NCI-H446 (cell line): ENCODE results near the gene ARFIP1.
"Not testable (repeated sequence)": the region's sequence is repeated elsewhere in the genome, so short reads cannot be mapped to it uniquely, and the experiment has no call there.

Source experiments
- DNase-seq, 2 experiments: peaks; one replicate each; lab custom pipeline; 2025; lab: John Stamatoyannopoulos, UW

ARFIP1 gene

GRCh38 chr4:152785639-152786615, 6.2 kb downstream of the ARFIP1 start:
- DNase-seq: no peak

- no peak for DNase-seq
Observed at GRCh38 chr4:152786627-152787026, 6.9 kb downstream of the ARFIP1 start.

DNA sequence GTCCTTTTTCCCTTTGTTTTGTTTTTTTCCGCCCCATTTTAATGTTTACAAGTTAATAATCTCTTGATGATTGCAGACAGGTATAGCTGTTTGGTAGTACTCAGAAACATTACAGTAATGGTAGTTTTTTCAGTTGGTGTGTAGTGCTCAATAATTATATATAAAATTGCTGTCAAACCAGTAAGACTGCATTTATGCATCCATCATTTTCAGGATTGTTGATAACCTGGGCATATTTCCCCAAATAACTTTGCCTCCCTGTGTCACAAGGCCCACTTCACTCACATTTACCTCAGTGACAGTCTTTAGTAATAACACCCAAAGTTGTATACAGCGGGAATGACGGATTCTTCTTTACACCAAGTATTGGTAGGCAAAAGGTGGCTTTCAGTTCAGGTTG, 16.1 kb downstream of the ARFIP1 start:
- DNase-seq: no peak

DNA sequence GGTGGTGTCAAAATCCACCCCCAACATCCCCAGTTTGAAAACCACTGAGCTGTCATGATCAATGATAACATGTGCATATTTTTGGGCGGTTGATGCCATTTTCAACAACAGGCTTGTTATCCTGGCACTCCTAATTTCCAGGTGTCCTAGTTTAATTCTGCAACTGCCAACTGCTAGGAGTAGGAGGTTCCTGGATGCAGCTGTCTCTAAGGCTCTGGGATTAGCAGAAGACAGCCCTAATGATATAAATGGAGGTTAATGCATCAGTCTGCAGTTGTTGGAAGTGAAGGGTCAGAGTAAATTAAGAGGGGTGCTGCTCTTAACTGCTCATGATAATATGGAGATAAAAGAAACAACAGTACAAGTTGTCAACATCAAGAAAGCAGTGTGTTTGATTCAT, 23.8 kb downstream of the ARFIP1 start:
- no peak for DNase-seq

GRCh38 chr4:152805071-152805650, 25.4 kb downstream of the ARFIP1 start:
- DNase-seq: no peak

GRCh38 chr4:152805818-152806217, 26.1 kb downstream of the ARFIP1 start:
- no peak for DNase-seq

GRCh38 chr4:152806501-152807125, 26.9 kb downstream of the ARFIP1 start:
- no peak for DNase-seq

DNA sequence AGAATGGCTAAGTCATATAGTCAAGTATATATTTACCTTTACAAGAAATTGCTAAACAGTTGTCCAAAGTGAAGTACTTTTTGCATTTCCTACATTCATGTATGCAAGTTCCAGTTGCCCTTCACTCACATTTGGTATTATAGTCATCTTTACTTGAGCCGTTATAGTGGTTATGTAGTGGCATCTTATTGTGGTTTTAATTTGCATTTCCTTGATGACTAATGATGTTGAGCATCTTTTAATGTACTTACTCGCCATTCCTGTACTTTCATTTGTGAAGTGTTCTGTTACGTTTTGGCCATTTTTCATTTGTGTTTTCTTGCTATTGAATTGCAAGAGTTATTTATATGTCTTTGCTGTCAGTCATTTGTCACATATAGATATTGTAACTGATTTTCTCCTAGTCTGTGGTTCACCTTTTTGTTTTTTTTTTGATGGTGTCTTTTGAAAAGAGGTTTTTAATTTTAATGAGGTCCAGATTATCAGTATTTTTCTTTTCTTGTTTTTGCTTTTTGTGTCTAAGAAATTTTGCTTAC, 27.6 kb downstream of the ARFIP1 start:
- no peak for DNase-seq

- DNase-seq: no peak
Observed at GRCh38 chr4:152808670-152809069, 28.9 kb downstream of the ARFIP1 start.

DNA sequence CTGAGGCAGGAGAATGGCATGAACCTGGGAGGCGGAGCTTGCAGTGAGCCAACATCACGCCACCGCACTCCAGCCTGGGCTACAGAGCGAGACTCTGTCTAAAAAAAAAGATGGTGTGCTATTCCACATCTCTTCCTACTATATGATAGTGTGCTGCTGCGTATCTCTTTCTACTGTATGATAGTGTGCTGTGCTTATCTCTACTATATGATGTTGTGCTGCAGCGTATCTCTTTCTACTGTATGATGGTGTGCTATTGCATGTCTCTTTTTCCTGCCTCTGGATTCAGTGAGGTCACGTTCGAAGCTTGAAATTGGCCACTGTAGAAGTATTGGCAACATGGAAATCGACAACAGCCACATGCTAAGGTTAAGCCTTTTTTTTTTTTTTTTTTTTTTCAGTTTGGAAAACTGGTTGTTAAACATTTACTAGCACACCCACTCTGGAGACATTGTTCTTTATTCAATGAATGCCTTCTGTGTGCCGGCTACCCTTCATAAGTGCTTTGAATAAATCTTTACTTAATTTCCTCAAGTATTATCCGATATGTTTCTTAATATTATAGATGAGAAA, 31.0 kb downstream of the ARFIP1 start:
- DNase-seq: no peak

- no peak for DNase-seq
Observed at GRCh38 chr4:152815078-152815477, 35.3 kb downstream of the ARFIP1 start.

- DNase-seq: no peak
Observed at GRCh38 chr4:152817331-152817730, 37.6 kb downstream of the ARFIP1 start.

GRCh38 chr4:152819026-152819645, 39.4 kb downstream of the ARFIP1 start:
- no peak for DNase-seq

GRCh38 chr4:152820073-152820472, 40.3 kb downstream of the ARFIP1 start:
- no peak for DNase-seq

DNA sequence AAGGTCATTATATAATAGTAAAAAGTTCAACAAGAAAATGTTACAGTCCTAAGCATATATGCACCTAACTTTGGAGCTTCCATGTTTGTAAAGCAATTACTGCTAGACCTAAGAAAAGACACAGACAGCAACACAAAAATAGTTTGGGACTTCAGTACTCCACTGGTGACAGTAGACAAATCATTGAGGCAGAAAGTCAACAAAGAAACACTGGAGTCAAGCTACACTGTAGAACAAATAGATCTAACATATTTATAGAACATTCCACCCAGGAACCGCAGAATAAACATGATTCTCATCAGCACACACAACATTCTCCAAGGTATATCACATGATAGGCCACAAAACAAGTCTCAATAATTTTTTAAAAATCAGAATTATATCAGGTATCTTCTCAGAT, 42.6 kb downstream of the ARFIP1 start:
- DNase-seq: no peak

GRCh38 chr4:152824561-152824960, 44.8 kb downstream of the ARFIP1 start:
- DNase-seq: no peak

- no peak for DNase-seq
Observed at GRCh38 chr4:152825336-152825735, 45.6 kb downstream of the ARFIP1 start.

DNA sequence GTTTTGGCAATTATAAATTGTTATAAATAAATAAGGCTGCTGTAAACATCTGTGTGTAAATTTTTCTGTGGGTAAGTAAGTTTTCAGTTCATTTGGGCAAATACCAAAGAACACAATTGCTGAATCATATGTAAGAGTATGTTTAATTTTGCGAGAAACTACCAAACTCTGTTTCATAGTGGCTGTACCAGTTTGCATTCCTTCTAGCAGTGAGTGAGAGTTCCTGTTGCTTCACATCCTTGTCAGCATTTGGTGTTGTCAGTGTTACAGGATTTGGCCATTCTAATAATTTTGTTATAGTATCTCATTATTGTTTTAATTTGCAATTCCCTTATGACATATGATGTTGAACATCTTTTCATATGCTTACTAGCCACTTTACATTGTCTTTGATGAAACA, 48.4 kb downstream of the ARFIP1 start:
- no peak for DNase-seq

DNA sequence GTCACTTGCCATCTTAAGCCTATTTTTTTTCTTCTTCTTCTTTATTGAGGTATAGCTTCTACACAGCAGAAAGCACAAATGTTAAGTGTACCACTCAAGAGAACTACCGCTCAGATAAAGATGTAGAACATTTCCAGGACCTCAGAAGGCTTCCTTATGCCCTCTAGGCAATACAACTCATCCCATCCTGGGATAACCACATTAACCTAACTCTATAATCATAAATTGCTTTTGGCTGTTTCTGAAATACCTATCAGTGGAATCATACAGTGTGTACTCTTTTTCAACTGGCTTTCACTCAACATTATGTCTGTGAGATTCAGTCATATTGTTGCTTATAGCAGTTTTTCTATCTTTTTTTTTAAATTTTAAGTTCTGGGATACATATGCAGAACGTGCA, 51.7 kb downstream of the ARFIP1 start:
- no peak for DNase-seq

DNA sequence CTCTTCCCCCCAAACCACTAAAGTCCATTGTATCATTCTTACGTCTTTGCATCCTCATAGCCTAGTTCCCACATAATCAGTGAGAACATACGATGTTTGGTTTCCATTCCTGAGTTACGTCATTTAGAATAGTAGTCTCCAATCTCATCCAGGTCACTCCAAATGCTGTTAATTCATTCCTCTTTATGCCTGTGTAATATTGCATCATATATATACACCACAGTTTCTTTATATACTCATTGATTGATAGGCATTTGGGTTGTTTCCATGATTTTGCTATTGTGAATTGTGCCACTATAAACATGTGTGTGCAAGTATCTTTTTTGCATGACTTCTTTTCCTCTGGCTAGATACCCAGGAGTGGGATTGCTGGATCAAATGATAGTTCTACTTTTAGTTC, 57.2 kb downstream of the ARFIP1 start:
- DNase-seq: no peak

DNA sequence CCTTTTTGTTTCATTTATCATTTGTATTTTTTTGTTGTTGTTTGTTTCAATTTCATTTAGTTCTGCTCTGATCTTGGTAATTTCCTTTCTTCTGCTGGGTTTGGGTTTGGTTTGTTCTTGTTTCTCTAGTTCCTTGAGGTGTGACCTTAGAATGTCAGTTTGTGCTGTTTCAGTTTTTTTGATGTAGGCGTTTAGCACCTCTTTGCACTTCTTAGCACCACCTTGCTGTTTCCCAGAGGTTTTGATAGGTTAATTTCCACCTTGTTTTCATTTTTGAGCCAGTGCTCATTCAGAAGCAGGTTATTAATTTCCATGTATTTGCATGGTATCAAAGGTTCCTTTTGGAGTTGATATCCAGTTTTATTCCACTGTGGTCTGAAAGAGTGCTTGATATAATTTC, 60.0 kb downstream of the ARFIP1 start:
- not testable (repeated sequence) for DNase-seq
